H9 (cell line): Measurements from ENCODE around the gene RUNX1. TPM values are rescaled to one million over a fixed set of nuclear protein-coding genes. Genes with fewer than 3 reads are reported as not detected.

Source experiments
- DNase-seq: peaks from one replicate; pipeline ENCODE4 v3.0.0-alpha.2; 2017
- H2AFZ ChIP-seq: one replicate; pipeline ENCODE4 v1.6.1; 2013; ENCODE audit warnings: mild to moderate bottlenecking, low read length, control low read depth, moderate library complexity
- H2AK5ac ChIP-seq: 2 replicates; pipeline ENCODE4 v1.6.1; 2013; ENCODE audit warnings: low read length, control low read depth, mixed read lengths; ENCODE audit not compliant: insufficient read length
- H2BK120ac ChIP-seq: one replicate; pipeline ENCODE4 v1.6.1; 2013; ENCODE audit warnings: low read depth, mild to moderate bottlenecking, low read length, control low read depth, inconsistent platforms; ENCODE audit not compliant: poor library complexity, severe bottlenecking
- H2BK12ac ChIP-seq: 2 replicates; pipeline ENCODE4 v1.6.1; 2013; ENCODE audit warnings: low read length, control low read depth, mixed read lengths, low read depth; ENCODE audit not compliant: insufficient read length
- H2BK15ac ChIP-seq: 2 replicates; pipeline ENCODE4 v1.6.1; 2013; ENCODE audit warnings: low read depth, low read length, control low read depth
- H2BK20ac ChIP-seq: one replicate; pipeline ENCODE4 v1.6.1; 2013; ENCODE audit warnings: low read depth, mild to moderate bottlenecking, low read length, control low read depth, inconsistent platforms; ENCODE audit not compliant: poor library complexity, severe bottlenecking
- H2BK5ac ChIP-seq: 2 replicates; pipeline ENCODE4 v1.6.1; 2013; ENCODE audit warnings: low read length, control low read depth, mixed read lengths; ENCODE audit not compliant: insufficient read length
- H3K14ac ChIP-seq: 2 replicates; pipeline ENCODE4 v1.6.1; 2013; ENCODE audit warnings: low read length, control low read depth; ENCODE audit not compliant: insufficient read depth
- H3K18ac ChIP-seq: 2 replicates; pipeline ENCODE4 v1.6.1; 2013; ENCODE audit warnings: low read depth, mild to moderate bottlenecking, mixed read lengths, low read length, control low read depth; ENCODE audit not compliant: insufficient read length
- H3K23ac ChIP-seq: 2 replicates; pipeline ENCODE4 v1.6.1; 2013; ENCODE audit warnings: low read length, control low read depth, mixed read lengths, low read depth; ENCODE audit not compliant: insufficient read length
- H3K23me2 ChIP-seq: 2 replicates; pipeline ENCODE4 v1.6.1; 2013; ENCODE audit warnings: low read depth, mild to moderate bottlenecking, mixed read lengths, low read length, control low read depth; ENCODE audit not compliant: insufficient read length, poor library complexity, severe bottlenecking
- H3K27ac ChIP-seq: 2 replicates; pipeline ENCODE4 v1.5.1; 2013; ENCODE audit warnings: low read length, control low read depth, mixed read lengths, low read depth; ENCODE audit not compliant: insufficient read length
- H3K27me3 ChIP-seq: 2 replicates; pipeline ENCODE4 v1.6.1; 2013; ENCODE audit warnings: low read length, control low read depth, inconsistent platforms; ENCODE audit not compliant: insufficient read depth
- H3K4ac ChIP-seq: 2 replicates; pipeline ENCODE4 v1.6.1; 2013; ENCODE audit warnings: low read depth, mild to moderate bottlenecking, control low read depth, inconsistent platforms, low read length, moderate library complexity
- H3K4me1 ChIP-seq: 2 replicates; pipeline ENCODE4 v1.6.1; 2013; ENCODE audit warnings: low read length, control low read depth, inconsistent platforms; ENCODE audit not compliant: insufficient read depth
- H3K4me2 ChIP-seq: 2 replicates; pipeline ENCODE4 v1.6.1; 2013; ENCODE audit warnings: low read length, control low read depth, mixed read lengths; ENCODE audit not compliant: insufficient read length, insufficient read depth
- H3K56ac ChIP-seq: 2 replicates; pipeline ENCODE4 v1.6.1; 2013; ENCODE audit warnings: low read depth, mild to moderate bottlenecking, mixed read lengths, low read length, control low read depth; ENCODE audit not compliant: insufficient read length
- H3K79me1 ChIP-seq: 2 replicates; pipeline ENCODE4 v1.6.1; 2013; ENCODE audit warnings: low read depth, mild to moderate bottlenecking, moderate library complexity, low read length, control low read depth, inconsistent platforms; ENCODE audit not compliant: insufficient read depth, poor library complexity, severe bottlenecking
- H3K79me2 ChIP-seq: 2 replicates; pipeline ENCODE4 v1.6.1; 2013; ENCODE audit warnings: low read length, control low read depth, inconsistent platforms; ENCODE audit not compliant: insufficient read depth
- H3K9ac ChIP-seq: 2 replicates; pipeline ENCODE4 v1.6.1; 2013; ENCODE audit warnings: low read length, control low read depth, mixed read lengths; ENCODE audit not compliant: insufficient read length; ENCODE audit errors: extremely low read depth
- H3K9me3 ChIP-seq: one replicate; pipeline ENCODE4 v1.6.1; 2013; ENCODE audit warnings: low read depth, low read length, inconsistent platforms; ENCODE audit not compliant: control insufficient read depth
- H3T11ph ChIP-seq: one replicate; pipeline ENCODE4 v1.6.1; 2013; ENCODE audit warnings: mild to moderate bottlenecking, low read length, control low read depth, inconsistent platforms
- H4K20me1 ChIP-seq: one replicate; pipeline ENCODE4 v1.6.1; 2013; ENCODE audit not compliant: control insufficient read depth, insufficient read length, insufficient read depth
- H4K5ac ChIP-seq: 2 replicates; pipeline ENCODE4 v1.6.1; 2013; ENCODE audit warnings: low read depth, mild to moderate bottlenecking, mixed read lengths, low read length, control low read depth; ENCODE audit not compliant: insufficient read length
- H4K8ac ChIP-seq: replicated peaks from 2 replicates; pipeline ENCODE4 v1.6.1; 2013; ENCODE audit warnings: low read length, control low read depth, mixed read lengths, low read depth; ENCODE audit not compliant: insufficient read length
- H4K91ac ChIP-seq: 2 replicates; pipeline ENCODE4 v1.6.1; 2013; ENCODE audit warnings: low read depth, mild to moderate bottlenecking, moderate library complexity, mixed read lengths, low read length, control low read depth; ENCODE audit not compliant: insufficient read length
- H3K27ac Mint-ChIP-seq, 3 experiments: 2 replicates in 2 of 3; 3 replicates in 1 of 3; pipeline ENCODE4 v1.8.0; 2020 to 2021; ENCODE audit warnings: mixed read lengths in 3 of 3, mild to moderate bottlenecking in 1 of 3, moderate library complexity in 1 of 3
- H3K27me3 Mint-ChIP-seq: 2 replicates; pipeline ENCODE4 v1.8.0; 2021; ENCODE audit warnings: low read depth, mild to moderate bottlenecking, moderate library complexity, mixed read lengths
- H3K36me3 Mint-ChIP-seq, 3 experiments: 2 replicates in 2 of 3; 3 replicates in 1 of 3; pipeline ENCODE4 v1.8.0; 2020 to 2021; ENCODE audit warnings: low read depth in 3 of 3, mixed read lengths in 3 of 3; ENCODE audit not compliant: insufficient read depth in 1 of 3
- H3K4me1 Mint-ChIP-seq, 2 experiments: 2 replicates each; pipeline ENCODE4 v1.8.0; 2020; ENCODE audit warnings: mixed read lengths in 2 of 2
- H3K4me3 Mint-ChIP-seq, 2 experiments: 2 replicates in 1 of 2; 3 replicates in 1 of 2; pipeline ENCODE4 v1.8.0; 2020 to 2021; ENCODE audit warnings: mild to moderate bottlenecking in 2 of 2, mixed read lengths in 2 of 2, moderate library complexity in 1 of 2
- H3K9me3 Mint-ChIP-seq, 2 experiments: 2 replicates in 1 of 2; 3 replicates in 1 of 2; pipeline ENCODE4 v1.8.0; 2020; ENCODE audit warnings: mild to moderate bottlenecking in 2 of 2, mixed read lengths in 2 of 2, moderate library complexity in 1 of 2
- CTCF ChIP-seq: fragments of 200-600 bp; sonication (generic); conservative IDR thresholded peaks from 3 replicates; pipeline ENCODE4 v1.8.0; 2021; ENCODE audit warnings: antibody characterized with exemption, mild to moderate bottlenecking
- WGBS: extraction: QIAGEN DNeasy Blood & Tissue Kit; methylation state at CpG from one replicate; pipeline ENCODE4 v1.1.7; 2013; ENCODE audit warnings: missing lambda C conversion rate, low lambda C conversion rate, mixed read lengths; ENCODE audit not compliant: insufficient read length; ENCODE audit errors: extremely low coverage; 5-methylcytosine and 5-hydroxymethylcytosine counted together
- total RNA-seq: library from RNA; stranded (reverse); gene quantifications from 2 replicates; pipeline ENCODE4 v1.2.1, GENCODE V29; 2021

RUNX1 gene
- total RNA-seq, 1 experiment from 2014 or later = 0.72 TPM

DNA sequence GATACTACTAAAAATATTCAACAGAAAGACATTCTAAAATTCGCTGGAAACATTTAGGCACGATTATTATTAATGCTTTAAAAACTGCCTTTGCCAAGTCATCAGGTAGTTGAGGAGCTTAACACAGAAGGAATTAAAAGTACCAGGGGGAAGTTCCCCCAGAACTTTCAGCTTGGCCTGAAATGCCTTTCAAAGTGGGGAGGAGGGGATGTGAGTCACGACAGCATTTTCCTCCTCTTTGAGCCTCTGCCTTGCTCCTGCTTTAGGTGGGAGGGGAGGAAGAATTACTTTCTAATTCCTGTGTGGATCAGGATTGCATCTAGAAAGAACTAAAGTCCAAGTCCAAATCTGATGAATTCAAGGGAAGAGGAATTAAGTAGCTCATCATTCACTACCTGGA, 196.7 kb downstream of the RUNX1 start:
- peak overlapping the region in 1 of 3 experiments; percentile 87; a peak in 1 of 7 replicates for H3K27ac Mint-ChIP-seq
- no peak overlapping the region for H2AFZ ChIP-seq
- no peaks in the 10 kb centered on the region for H3K79me2 ChIP-seq

More for the DNA sequence above, 196.7 kb downstream of the RUNX1 start:
- H4K5ac ChIP-seq = no peak overlapping the region
- H3T11ph ChIP-seq = no peak overlapping the region
- WGBS = no CpG with 5 or more reads among the region's 3 CpGs
- no peaks in the 10 kb centered on the region for H3K9me3 ChIP-seq
- H3K23me2 ChIP-seq = no peaks in the 10 kb centered on the region
- H3K27me3 ChIP-seq = no peaks in the 10 kb centered on the region
- no peak overlapping the region for H3K56ac ChIP-seq
- H2BK12ac ChIP-seq = no peak overlapping the region
- TF ChIP-seq CTCF = no peak
- H3K27ac ChIP-seq = no peak overlapping the region
- H4K91ac ChIP-seq = no peak overlapping the region
- no peak overlapping the region for H2BK5ac ChIP-seq
- no peak overlapping the region for H3K4ac ChIP-seq
- no peak overlapping the region for H3K23ac ChIP-seq
- H3K79me1 ChIP-seq = no peaks in the 10 kb centered on the region
- no peaks in the 10 kb centered on the region for H4K20me1 ChIP-seq
- H3K4me2 ChIP-seq = no peak overlapping the region
- H2BK120ac ChIP-seq = no peak overlapping the region
- Mint-ChIP-seq H3K27me3 (peaks cover 12% of the 10 kb centered on the region), H3K4me1 (peaks cover 5 to 6% of the 10 kb centered on the region in 2 experiments), H3K4me3 (no peak overlapping the region), H3K36me3 (no peaks in the 10 kb centered on the region), H3K9me3 (no peaks in the 10 kb centered on the region)
- H2BK15ac ChIP-seq = no peak overlapping the region
- no peak overlapping the region for H3K18ac ChIP-seq
- no peak overlapping the region for H2BK20ac ChIP-seq
- DNase-seq = no peak
- H3K14ac ChIP-seq = no peak overlapping the region
- no peaks in the 10 kb centered on the region for H3K4me1 ChIP-seq
- H3K9ac ChIP-seq = no peak overlapping the region
- no peak overlapping the region for H4K8ac ChIP-seq
- H2AK5ac ChIP-seq = no peak overlapping the region
